Upper lobe of right lung (tissue), 1 donor: Measurements from ENCODE around the gene MAN1C1. TPM values are rescaled to one million over a fixed set of nuclear protein-coding genes. Genes with fewer than 3 reads are reported as not detected.

ENCODE experiments used
- ATAC-seq: fragments of 200-7000 bp; cut with Tn5 transposase; one replicate; pipeline ENCODE4 v1.9.1; 2020; ENCODE audit warnings: mild to moderate bottlenecking, moderate library complexity
- DNase-seq: peaks from one replicate; pipeline ENCODE4 v3.0.0-alpha.2; 2020
- H3K27ac ChIP-seq: fragments of 200-600 bp; one replicate; pipeline ENCODE4 v1.8.0; 2022
- H3K27me3 ChIP-seq: fragments of 200-600 bp; one replicate; pipeline ENCODE4 v1.8.0; 2022; ENCODE audit warnings: mild to moderate bottlenecking
- H3K36me3 ChIP-seq: fragments of 200-600 bp; one replicate; pipeline ENCODE4 v1.8.0; 2022
- H3K4me1 ChIP-seq: fragments of 200-600 bp; one replicate; pipeline ENCODE4 v1.8.0; 2022
- H3K4me3 ChIP-seq: fragments of 200-600 bp; one replicate; pipeline ENCODE4 v1.8.0; 2022; ENCODE audit warnings: mild to moderate bottlenecking
- H3K9me3 ChIP-seq: fragments of 200-600 bp; one replicate; pipeline ENCODE4 v1.8.0; 2022
- intact Hi-C: fragments of 100-400 bp; cut with DNase I; formaldehyde crosslinking; loops from one replicate; pipeline ENCODE4 v1.11.0; 2022
- total RNA-seq: library from RNA; stranded (reverse); fragmentation: NEBNext Ultra II Directional; extraction: Animal tissue kit (Norgen Biotek cat#: 25700); gene quantifications from one replicate; pipeline ENCODE4 v1.2.1, GENCODE V29; 2021
- TF ChIP-seq, protein P1 (sequence below): fragments of 200-600 bp; IDR thresholded peaks from one replicate; pipeline ENCODE4 v1.8.0; 2022; ENCODE audit warnings: antibody characterized with exemption
- donor health status: DM: no; HTN: yes; CAD: no; lungs with severe emphysema.

MAN1C1 gene
- total RNA-seq, 1 donor from 2014 or later, result 19.7 TPM

GRCh38 chr1:25614501-25615171 is 2.0 kb upstream of the MAN1C1 start:
- no peaks in the 10 kb centered on the region for H3K27me3 ChIP-seq
- H3K9me3 ChIP-seq, result no peaks in the 10 kb centered on the region
- no peak overlapping the region for H3K4me3 ChIP-seq
- no peaks in the 10 kb centered on the region for H3K36me3 ChIP-seq
- no peak overlapping the region for H3K27ac ChIP-seq
- H3K4me1 ChIP-seq, result peaks cover 15% of the 10 kb centered on the region
- TF ChIP-seq, protein P1, sequence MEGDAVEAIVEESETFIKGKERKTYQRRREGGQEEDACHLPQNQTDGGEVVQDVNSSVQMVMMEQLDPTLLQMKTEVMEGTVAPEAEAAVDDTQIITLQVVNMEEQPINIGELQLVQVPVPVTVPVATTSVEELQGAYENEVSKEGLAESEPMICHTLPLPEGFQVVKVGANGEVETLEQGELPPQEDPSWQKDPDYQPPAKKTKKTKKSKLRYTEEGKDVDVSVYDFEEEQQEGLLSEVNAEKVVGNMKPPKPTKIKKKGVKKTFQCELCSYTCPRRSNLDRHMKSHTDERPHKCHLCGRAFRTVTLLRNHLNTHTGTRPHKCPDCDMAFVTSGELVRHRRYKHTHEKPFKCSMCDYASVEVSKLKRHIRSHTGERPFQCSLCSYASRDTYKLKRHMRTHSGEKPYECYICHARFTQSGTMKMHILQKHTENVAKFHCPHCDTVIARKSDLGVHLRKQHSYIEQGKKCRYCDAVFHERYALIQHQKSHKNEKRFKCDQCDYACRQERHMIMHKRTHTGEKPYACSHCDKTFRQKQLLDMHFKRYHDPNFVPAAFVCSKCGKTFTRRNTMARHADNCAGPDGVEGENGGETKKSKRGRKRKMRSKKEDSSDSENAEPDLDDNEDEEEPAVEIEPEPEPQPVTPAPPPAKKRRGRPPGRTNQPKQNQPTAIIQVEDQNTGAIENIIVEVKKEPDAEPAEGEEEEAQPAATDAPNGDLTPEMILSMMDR, result no peak
- intact Hi-C loops, result loop anchor here (10.0 kb wide), 1 partner anchor 180 kb away; no protein-coding TSS in a partner anchor
- no peak for ATAC-seq
- DNase-seq, result no peak

- ATAC-seq (no peak), DNase-seq (no peak)
- Histone ChIP-seq H3K27me3 (no peaks in the 10 kb centered on the region), H3K36me3 (no peaks in the 10 kb centered on the region), H3K27ac (no peak overlapping the region), H3K4me3 (no peak overlapping the region), H3K9me3 (no peaks in the 10 kb centered on the region), H3K4me1 (peaks cover 17% of the 10 kb centered on the region)
- TF ChIP-seq, protein P1, result no peak
- intact Hi-C loops, result loop anchor here (10.0 kb wide), 1 partner anchor 180 kb away; no protein-coding TSS in a partner anchor
Measured at GRCh38 chr1:25615172-25615541, 1.4 kb upstream of the MAN1C1 start.

- TF ChIP-seq, protein P1, result no peak
- Histone ChIP-seq H3K9me3 (no peaks in the 10 kb centered on the region), H3K4me3 (peak overlapping the region; percentile 63), H3K36me3 (no peaks in the 10 kb centered on the region), H3K4me1 (peaks cover 20% of the 10 kb centered on the region), H3K27me3 (no peaks in the 10 kb centered on the region), H3K27ac (peak overlapping the region; percentile 72)
- intact Hi-C loops, result loop anchor here (10.0 kb wide), 1 partner anchor 179 kb away; no protein-coding TSS in a partner anchor
- ATAC-seq (no peak), DNase-seq (no peak)
Measured at GRCh38 chr1:25615563-25616094, 962 bp upstream of the MAN1C1 start.

GRCh38 chr1:25616987-25617624 is 515 bp downstream of the MAN1C1 start:
- Histone ChIP-seq H3K4me3 (peak overlapping the region; percentile 85), H3K27ac (peak overlapping the region; percentile 70), H3K4me1 (peaks cover 20% of the 10 kb centered on the region), H3K36me3 (no peaks in the 10 kb centered on the region), H3K27me3 (no peaks in the 10 kb centered on the region), H3K9me3 (no peaks in the 10 kb centered on the region)
- DNase-seq, result peak; percentile 68
- intact Hi-C loops, result loop anchor here (10.0 kb wide), 1 partner anchor 178 kb away; no protein-coding TSS in a partner anchor
- TF ChIP-seq, protein P1, result no peak
- no peak for ATAC-seq

GRCh38 chr1:25617625-25618432 is 1.2 kb downstream of the MAN1C1 start:
- peak overlapping the region; percentile 70 for H3K27ac ChIP-seq
- DNase-seq, result peak; percentile 75
- H3K27me3 ChIP-seq, result no peaks in the 10 kb centered on the region
- peaks cover 20% of the 10 kb centered on the region for H3K4me1 ChIP-seq
- TF ChIP-seq, protein P1, result no peak
- no peaks in the 10 kb centered on the region for H3K36me3 ChIP-seq
- no peaks in the 10 kb centered on the region for H3K9me3 ChIP-seq
- peak overlapping the region; percentile 85 for H3K4me3 ChIP-seq
- ATAC-seq, result no peak
- intact Hi-C loops, result loop anchor here (10.0 kb wide), 1 partner anchor 177 kb away; no protein-coding TSS in a partner anchor
